Thoracic aorta (tissue), 2 donors: ENCODE data around the gene FAT1. TPM values are rescaled to one million over a fixed set of nuclear protein-coding genes. Genes with fewer than 3 reads are reported as not detected.
"Not testable (repeated sequence)": the region's sequence is repeated elsewhere in the genome, so short reads cannot be mapped to it uniquely, and the experiment has no call there.

Source experiments
- ATAC-seq: fragments of 150-250 bp; one replicate; pipeline ENCODE4 v1.8.0; 2017; ENCODE audit warnings: low read depth; ENCODE audit not compliant: insufficient number of reproducible peaks, low FRiP score
- DNase-seq: peaks from one replicate; pipeline ENCODE4 v3.0.0-alpha.2; 2020; ENCODE audit warnings: low spot score
- H3K27ac ChIP-seq, 2 donors: fragments of 200-600 bp; sonication (generic); 1 replicate in 1 of 2; 2 replicates in 1 of 2; pipeline ENCODE4 v1.5.1; 2016; ENCODE audit warnings: mild to moderate bottlenecking in 2 of 2, moderate library complexity in 2 of 2
- H3K27me3 ChIP-seq: fragments of 200-600 bp; sonication (generic); replicated peaks from 2 replicates; pipeline ENCODE4 v1.6.0; 2016; ENCODE audit warnings: mild to moderate bottlenecking; ENCODE audit not compliant: insufficient read depth
- H3K36me3 ChIP-seq: fragments of 200-600 bp; sonication (generic); one replicate; pipeline ENCODE4 v1.5.1; 2016
- H3K4me1 ChIP-seq, 2 donors: fragments of 200-600 bp; sonication (generic); 1 replicate in 1 of 2; 2 replicates in 1 of 2; pipeline versions ENCODE4 v1.5.1 to v1.6.0; 2016; ENCODE audit warnings: low read depth in 2 of 2, mild to moderate bottlenecking in 1 of 2; ENCODE audit not compliant: control insufficient read depth in 1 of 2
- H3K4me3 ChIP-seq: fragments of 200-600 bp; sonication (generic); 2 replicates; pipeline ENCODE4 v1.5.1; 2016; ENCODE audit warnings: mild to moderate bottlenecking
- H3K9me3 ChIP-seq: fragments of 200-600 bp; sonication (generic); 2 replicates; pipeline ENCODE4 v1.5.1; 2016
- total RNA-seq, 2 donors: library from RNA; depleted of rRNA; stranded (reverse); fragments of >200 nt; gene quantifications; one replicate each; pipeline versions ENCODE4 v1.1.0 to v1.2.3, GENCODE V29; 2016
- TF ChIP-seq, protein P1 (sequence below): fragments of 200-600 bp; sonication (generic); IDR thresholded peaks from one replicate; pipeline ENCODE4 v1.5.1; 2019; ENCODE audit warnings: antibody characterized with exemption

FAT1 gene
- total RNA-seq, 2 donors from 2014 or later, result 106 to 117 TPM

DNA sequence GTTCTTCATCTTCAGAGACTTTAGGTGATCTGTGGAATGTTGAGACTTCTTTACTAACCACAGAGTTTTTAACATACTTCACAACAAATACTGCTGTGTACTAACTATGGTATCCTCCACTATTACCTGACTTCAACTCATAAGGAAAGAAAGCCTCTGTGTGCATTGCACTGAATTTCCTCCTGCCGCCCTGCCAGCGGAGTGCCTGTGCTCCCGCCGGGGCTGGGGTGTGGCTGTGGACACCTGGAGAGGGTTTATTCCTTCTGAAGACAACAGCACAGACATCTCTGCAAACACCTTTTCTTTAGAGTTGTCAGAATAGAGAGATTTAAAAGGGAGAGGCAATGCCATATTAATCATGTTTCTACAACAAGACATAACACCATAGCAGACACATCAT is 63.3 kb downstream of the FAT1 start:
- H3K4me1 ChIP-seq, result no peaks in the 10 kb centered on the region
- H3K27me3 ChIP-seq, result no peaks in the 10 kb centered on the region
- no peaks in the 10 kb centered on the region for H3K9me3 ChIP-seq
- ATAC-seq (no peak), DNase-seq (no peak)
- no peak overlapping the region for H3K27ac ChIP-seq
- TF ChIP-seq, protein P1, sequence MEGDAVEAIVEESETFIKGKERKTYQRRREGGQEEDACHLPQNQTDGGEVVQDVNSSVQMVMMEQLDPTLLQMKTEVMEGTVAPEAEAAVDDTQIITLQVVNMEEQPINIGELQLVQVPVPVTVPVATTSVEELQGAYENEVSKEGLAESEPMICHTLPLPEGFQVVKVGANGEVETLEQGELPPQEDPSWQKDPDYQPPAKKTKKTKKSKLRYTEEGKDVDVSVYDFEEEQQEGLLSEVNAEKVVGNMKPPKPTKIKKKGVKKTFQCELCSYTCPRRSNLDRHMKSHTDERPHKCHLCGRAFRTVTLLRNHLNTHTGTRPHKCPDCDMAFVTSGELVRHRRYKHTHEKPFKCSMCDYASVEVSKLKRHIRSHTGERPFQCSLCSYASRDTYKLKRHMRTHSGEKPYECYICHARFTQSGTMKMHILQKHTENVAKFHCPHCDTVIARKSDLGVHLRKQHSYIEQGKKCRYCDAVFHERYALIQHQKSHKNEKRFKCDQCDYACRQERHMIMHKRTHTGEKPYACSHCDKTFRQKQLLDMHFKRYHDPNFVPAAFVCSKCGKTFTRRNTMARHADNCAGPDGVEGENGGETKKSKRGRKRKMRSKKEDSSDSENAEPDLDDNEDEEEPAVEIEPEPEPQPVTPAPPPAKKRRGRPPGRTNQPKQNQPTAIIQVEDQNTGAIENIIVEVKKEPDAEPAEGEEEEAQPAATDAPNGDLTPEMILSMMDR, result no peak
- H3K4me3 ChIP-seq, result no peak overlapping the region
- H3K36me3 ChIP-seq, result no peaks in the 10 kb centered on the region

DNA sequence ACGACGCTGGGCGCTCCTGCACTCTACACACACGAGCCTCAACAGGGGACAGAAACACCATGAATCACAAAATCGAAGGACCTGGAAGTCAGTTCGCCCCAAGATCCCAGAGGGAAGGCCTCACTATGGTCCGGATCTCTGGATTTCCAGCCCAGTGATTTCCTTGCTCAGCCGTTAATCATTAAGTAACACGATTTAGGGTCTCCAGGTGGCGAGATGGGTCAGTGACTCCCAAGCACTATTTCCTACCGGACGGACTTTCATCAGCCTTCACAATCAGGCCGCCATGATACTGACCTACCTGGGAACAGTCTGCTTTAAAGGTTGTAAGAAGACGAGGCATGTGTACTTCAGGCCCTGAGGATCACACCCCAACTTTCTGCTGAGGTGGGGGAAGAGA is 63.7 kb downstream of the FAT1 start:
- H3K4me1 ChIP-seq, result no peaks in the 10 kb centered on the region
- H3K27ac ChIP-seq, result no peak overlapping the region
- ATAC-seq (no peak), DNase-seq (no peak)
- no peaks in the 10 kb centered on the region for H3K27me3 ChIP-seq
- H3K36me3 ChIP-seq, result no peaks in the 10 kb centered on the region
- TF ChIP-seq, protein P1, result no peak
- H3K4me3 ChIP-seq, result no peak overlapping the region
- no peaks in the 10 kb centered on the region for H3K9me3 ChIP-seq

DNA sequence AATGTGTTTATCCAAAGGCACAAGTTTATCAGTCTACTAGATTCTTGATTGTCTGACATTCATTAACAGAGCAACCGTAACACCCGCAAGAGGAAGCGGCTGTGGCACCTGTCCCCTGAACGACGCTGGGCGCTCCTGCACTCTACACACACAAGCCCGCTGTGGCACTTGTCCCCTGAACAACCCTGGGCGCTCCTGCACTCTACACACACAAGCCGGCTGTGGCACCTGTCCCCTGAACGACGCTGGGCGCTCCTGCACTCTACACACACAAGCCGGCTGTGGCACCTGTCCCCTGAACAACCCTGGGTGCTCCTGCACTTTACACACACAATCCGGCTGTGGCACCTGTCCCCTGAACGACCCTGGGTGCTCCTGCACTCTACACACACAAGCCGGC is 64.2 kb downstream of the FAT1 start:
- not testable (repeated sequence) for H3K27me3 ChIP-seq, H3K36me3 ChIP-seq, ATAC-seq, H3K4me3 ChIP-seq, H3K4me1 ChIP-seq, H3K9me3 ChIP-seq, DNase-seq, H3K27ac ChIP-seq

DNA sequence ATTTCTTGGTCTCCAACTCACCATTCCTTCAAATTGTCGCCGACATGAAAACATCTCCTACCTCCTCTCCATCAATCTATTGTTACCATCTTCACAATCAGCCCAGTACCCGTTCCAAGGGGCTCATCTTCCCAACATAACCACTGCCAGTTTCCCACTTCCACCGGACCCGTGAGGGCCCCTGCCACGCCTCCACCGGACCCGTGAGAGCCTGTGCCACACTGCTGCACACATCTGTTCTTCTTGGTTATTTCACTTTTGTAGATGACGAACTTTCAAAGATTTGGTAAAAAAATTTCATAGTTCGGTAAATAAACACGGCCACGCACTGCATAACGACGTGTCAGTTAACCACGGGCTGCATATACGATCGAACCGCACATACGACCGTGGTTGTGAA is 65.0 kb downstream of the FAT1 start:
- TF ChIP-seq, protein P1, result no peak

DNA sequence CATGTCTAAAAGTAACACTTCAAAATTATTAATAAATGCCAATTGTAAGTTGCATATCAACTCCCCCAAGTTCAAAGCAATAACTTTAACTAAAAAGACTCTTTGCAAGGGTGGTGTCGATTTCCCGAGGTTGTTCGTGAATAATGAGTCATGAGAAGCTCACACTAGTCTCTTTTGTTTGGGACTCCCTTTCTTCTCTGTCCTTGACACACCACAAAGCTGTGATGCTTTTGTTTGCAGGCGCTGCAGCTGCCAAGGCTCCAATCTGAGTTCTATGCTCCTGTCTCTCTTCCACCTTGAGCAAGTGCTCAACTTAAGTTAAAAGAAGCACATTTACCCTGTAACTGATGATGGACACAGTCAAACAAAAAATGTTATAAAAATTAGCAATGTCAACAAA is 65.9 kb downstream of the FAT1 start:
- Histone ChIP-seq H3K4me3 (no peak overlapping the region), H3K9me3 (no peaks in the 10 kb centered on the region), H3K27me3 (no peaks in the 10 kb centered on the region), H3K36me3 (no peaks in the 10 kb centered on the region), H3K4me1 (peaks cover under 1 to 8% of the 10 kb centered on the region in 2 donors), H3K27ac (no peak overlapping the region)
- ATAC-seq (no peak), DNase-seq (no peak)
- TF ChIP-seq, protein P1, result no peak

More for the DNA sequence above, 65.0 kb downstream of the FAT1 start:
- H3K36me3 ChIP-seq, result no peaks in the 10 kb centered on the region
- ATAC-seq (no peak), DNase-seq (no peak)
- no peaks in the 10 kb centered on the region for H3K4me1 ChIP-seq
- no peaks in the 10 kb centered on the region for H3K9me3 ChIP-seq
- no peaks in the 10 kb centered on the region for H3K27me3 ChIP-seq
- H3K27ac ChIP-seq, result no peak overlapping the region
- H3K4me3 ChIP-seq, result no peak overlapping the region

DNA sequence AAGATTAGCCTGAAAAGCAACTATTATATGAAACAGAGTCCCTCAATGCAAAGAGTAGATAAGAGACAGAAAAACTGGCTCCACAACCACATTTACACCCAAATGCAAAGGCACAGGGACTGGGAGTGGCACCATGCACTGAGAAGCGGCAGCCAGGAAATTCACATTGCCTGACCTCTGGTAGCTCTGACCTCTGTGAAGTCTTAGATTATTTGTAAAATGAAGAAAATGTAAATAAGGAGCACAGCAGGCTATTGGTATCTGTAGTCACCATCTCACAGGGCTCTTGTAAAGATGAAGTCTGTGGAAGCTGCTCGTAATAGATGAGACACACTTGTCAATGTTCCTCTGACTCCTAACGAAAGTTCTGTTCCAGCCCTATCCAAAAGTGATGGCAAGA is 69.7 kb downstream of the FAT1 start:
- no peaks in the 10 kb centered on the region for H3K36me3 ChIP-seq
- H3K4me1 ChIP-seq, result peaks cover 6 to 26% of the 10 kb centered on the region in 2 donors
- TF ChIP-seq, protein P1, result no peak
- H3K4me3 ChIP-seq, result no peak overlapping the region
- no peaks in the 10 kb centered on the region for H3K27me3 ChIP-seq
- no peak overlapping the region for H3K27ac ChIP-seq
- ATAC-seq (no peak), DNase-seq (no peak)
- no peaks in the 10 kb centered on the region for H3K9me3 ChIP-seq
